Measurements from ENCODE around the gene XAB2.

GRCh38 chr19:7617172-7617571 is 12.2 kb downstream of the XAB2 start:
- no peak for TF ChIP-seq CTCF (IDR thresholded peaks at IDR 0.05)
- no peak for TF ChIP-seq POLR2A (IDR thresholded peaks at IDR 0.05)
- no peak for TF ChIP-seq EP300 (IDR thresholded peaks at IDR 0.05)

All from tibial nerve (tissue), 4 donors.